ENCODE results near the gene ZNF224. TPM values are rescaled to one million over a fixed set of nuclear protein-coding genes. Genes with fewer than 3 reads are reported as not detected.
"Not testable (repeated sequence)": the region's sequence is repeated elsewhere in the genome, so short reads cannot be mapped to it uniquely, and the experiment has no call there.

The ZNF224 gene
- polyA plus RNA-seq, 1 of the 3 experiments (the other 2 are of a cell fraction): 13.9 TPM

DNA sequence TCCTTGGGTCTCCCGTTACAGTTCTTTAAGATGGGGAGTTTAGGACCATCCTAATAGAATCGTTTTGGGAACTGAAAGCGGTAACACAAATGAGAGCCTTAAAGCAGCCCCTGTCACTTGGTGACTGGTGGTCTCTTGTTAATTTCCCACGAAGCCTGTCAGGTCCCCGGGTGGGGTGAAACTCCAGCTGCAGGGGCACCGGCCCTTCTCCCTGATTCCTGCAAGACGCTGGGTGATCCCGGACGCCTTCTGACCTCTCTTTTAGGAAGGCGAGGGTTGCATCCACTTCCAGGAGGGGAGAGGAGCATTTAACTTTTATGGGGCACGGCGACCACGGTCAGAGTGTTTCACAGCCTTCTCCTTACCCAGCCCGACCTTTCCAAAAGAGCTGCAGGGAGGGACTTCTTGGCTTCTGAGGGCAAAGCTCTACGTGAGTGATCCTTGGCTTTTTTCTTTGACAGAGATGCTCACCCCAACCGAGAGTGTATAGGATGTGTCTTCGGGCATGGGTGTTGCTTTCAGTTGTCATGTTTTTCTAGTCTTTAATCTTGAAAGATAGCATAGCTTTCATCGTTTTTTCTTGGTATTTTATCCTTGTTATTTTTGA is 19.7 kb downstream of the ZNF224 start:
- Histone ChIP-seq H3K9ac (peak overlapping the region; percentile 74), H3K36me3 (replicated peaks in 1 of 2; ENCODE audit: control insufficient read depth in 1 of 2, insufficient read depth in 2 of 2, low read length in 1 of 2) (peaks cover 30 to 31% of the 10 kb centered on the region in 2 experiments), H3K9me2 (no peaks in the 10 kb centered on the region), H3K9me3 (no peaks in the 10 kb centered on the region), H3K4me2 (peak overlapping the region; percentile 82), H3K4me1 (ENCODE audit: control insufficient read depth in 1 of 2, insufficient read depth in 2 of 2, low read depth in 1 of 2, low read length in 1 of 2) (peaks cover 0 to 7% of the 10 kb centered on the region in 2 experiments; a peak in 1 of 4 replicates), H3K4me3 (ENCODE audit: low read depth in 2 of 2, low read length in 1 of 2) (peak overlapping the region; percentile 80 to 96), H3F3A (replicated peaks; ENCODE audit: insufficient read depth) (no peaks in the 10 kb centered on the region), H2AFZ (ENCODE audit: low read depth) (peak overlapping the region; percentile 96), H4K20me1 (ENCODE audit: insufficient read depth) (no peaks in the 10 kb centered on the region), H3K27me3 (ENCODE audit: insufficient read depth) (no peaks in the 10 kb centered on the region), H3K79me2 (ENCODE audit: insufficient read depth) (peaks cover 13% of the 10 kb centered on the region), H3K27ac (ENCODE audit: low read depth in 2 of 2, low read length in 1 of 2) (peak overlapping the region; percentile 50 to 84; a peak in 3 of 4 replicates)
- peak; percentile 30 for DNase-seq
- WGBS (ENCODE audit: low lambda C conversion rate): 8% methylated on average over 16 of the region's 18 CpGs
- CTCF ChIA-PET: interaction anchor here (1.0 to 1.6 kb wide), 2 partner anchors 42 to 98 kb away, joined by 3 to 5 read pairs; partner anchors contain the start of genes ZNF227 and ZNF284
- POLR2A ChIA-PET: interaction anchor here (2.0 kb wide), 1 partner anchor 51 kb away, joined by 12 read pairs; the partner anchor contains the start of gene ZNF226
- TF ChIP-seq GATA2 (CRISPR knock-in tag; IDR thresholded peaks at IDR 0.05): no peak
- TF ChIP-seq ELF1 (IDR thresholded peaks at IDR 0.05): no peak
- no peak for TF ChIP-seq TEAD4 (IDR thresholded peaks at IDR 0.05; ENCODE audit: borderline replicate concordance, insufficient read depth)
- TF ChIP-seq EZH2phosphoT487 (IDR thresholded peaks at IDR 0.05; ENCODE audit: borderline replicate concordance, low read depth): no peak
- TF ChIP-seq TAF1 (IDR thresholded peaks at IDR 0.05; ENCODE audit: borderline replicate concordance, low read depth, low read length): no peak
- TF ChIP-seq, protein P1, sequence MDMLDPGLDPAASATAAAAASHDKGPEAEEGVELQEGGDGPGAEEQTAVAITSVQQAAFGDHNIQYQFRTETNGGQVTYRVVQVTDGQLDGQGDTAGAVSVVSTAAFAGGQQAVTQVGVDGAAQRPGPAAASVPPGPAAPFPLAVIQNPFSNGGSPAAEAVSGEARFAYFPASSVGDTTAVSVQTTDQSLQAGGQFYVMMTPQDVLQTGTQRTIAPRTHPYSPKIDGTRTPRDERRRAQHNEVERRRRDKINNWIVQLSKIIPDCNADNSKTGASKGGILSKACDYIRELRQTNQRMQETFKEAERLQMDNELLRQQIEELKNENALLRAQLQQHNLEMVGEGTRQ (IDR thresholded peaks at IDR 0.05; ENCODE audit: borderline replicate concordance, low read depth, low read length): no peak
- TF ChIP-seq MEF2A (IDR thresholded peaks at IDR 0.05; ENCODE audit: borderline replicate concordance, low read depth): no peak
- TF ChIP-seq, protein P2, sequence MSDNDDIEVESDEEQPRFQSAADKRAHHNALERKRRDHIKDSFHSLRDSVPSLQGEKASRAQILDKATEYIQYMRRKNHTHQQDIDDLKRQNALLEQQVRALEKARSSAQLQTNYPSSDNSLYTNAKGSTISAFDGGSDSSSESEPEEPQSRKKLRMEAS (IDR thresholded peaks at IDR 0.05; ENCODE audit: low read depth): no peak
- TF ChIP-seq NFIC (IDR thresholded peaks at IDR 0.05; ENCODE audit: borderline replicate concordance): no peak

DNA sequence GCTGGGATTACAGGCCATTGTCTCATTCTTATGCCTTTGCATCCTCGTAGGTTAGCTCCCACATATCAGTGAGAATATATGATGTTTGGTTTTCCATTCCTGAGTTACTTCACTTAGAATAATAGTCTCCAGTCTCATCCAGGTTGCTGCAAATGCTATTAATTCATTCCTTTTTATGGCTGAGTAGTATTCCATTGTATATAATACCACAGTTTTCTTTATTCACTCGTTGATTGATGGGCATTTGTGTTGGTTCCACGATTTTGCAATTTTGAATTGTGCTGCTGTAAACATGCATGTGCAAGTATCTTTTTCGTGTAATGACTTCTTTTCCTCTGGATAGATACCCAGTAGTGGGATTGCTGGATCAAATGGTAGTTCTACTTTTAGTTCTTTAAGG is 27.0 kb downstream of the ZNF224 start:
- H3K79me2 ChIP-seq (ENCODE audit: insufficient read depth); H3K9me2 ChIP-seq; H4K20me1 ChIP-seq (ENCODE audit: insufficient read depth); DNase-seq; H3K27ac ChIP-seq (ENCODE audit: low read depth in 2 of 2, low read length in 1 of 2); H2AFZ ChIP-seq (ENCODE audit: low read depth); H3K27me3 ChIP-seq (ENCODE audit: insufficient read depth); H3K4me2 ChIP-seq; H3K4me1 ChIP-seq (ENCODE audit: control insufficient read depth in 1 of 2, insufficient read depth in 2 of 2, low read depth in 1 of 2, low read length in 1 of 2); POLR2A ChIA-PET; H3K4me3 ChIP-seq (ENCODE audit: low read depth in 2 of 2, low read length in 1 of 2); H3K9ac ChIP-seq; H3F3A ChIP-seq (replicated peaks; ENCODE audit: insufficient read depth); H3K9me3 ChIP-seq; CTCF ChIA-PET: not testable (repeated sequence)
- H3K36me3 ChIP-seq (replicated peaks in 1 of 2; ENCODE audit: control insufficient read depth in 1 of 2, insufficient read depth in 2 of 2, low read length in 1 of 2): peaks cover 56 to 77% of the 10 kb centered on the region in 2 experiments
- WGBS (ENCODE audit: low lambda C conversion rate): 76% methylated on average over 4 of the region's 4 CpGs

DNA sequence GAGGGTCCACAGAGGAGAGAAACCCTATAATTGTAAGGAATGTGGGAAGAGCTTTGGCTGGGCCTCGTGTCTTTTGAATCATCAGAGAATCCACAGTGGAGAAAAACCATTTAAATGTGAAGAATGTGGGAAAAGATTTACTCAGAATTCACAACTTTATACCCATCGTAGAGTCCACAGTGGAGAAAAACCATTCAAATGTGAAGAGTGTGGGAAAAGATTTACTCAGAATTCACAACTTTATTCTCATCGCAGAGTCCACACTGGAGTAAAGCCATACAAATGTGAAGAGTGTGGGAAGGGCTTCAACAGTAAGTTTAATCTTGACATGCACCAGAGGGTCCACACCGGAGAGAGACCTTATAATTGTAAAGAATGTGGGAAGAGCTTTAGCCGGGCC is 37.8 kb downstream of the ZNF224 start:
- H3K9me2 ChIP-seq: no peaks in the 10 kb centered on the region
- H2AFZ ChIP-seq (ENCODE audit: low read depth): no peak overlapping the region
- no peaks in the 10 kb centered on the region for H3K9me3 ChIP-seq
- CTCF ChIA-PET: no interaction called here
- no peak overlapping the region for H3K9ac ChIP-seq
- no peak for DNase-seq
- peaks cover 37 to 40% of the 10 kb centered on the region in 2 experiments for H3K36me3 ChIP-seq (replicated peaks in 1 of 2; ENCODE audit: control insufficient read depth in 1 of 2, insufficient read depth in 2 of 2, low read length in 1 of 2)
- H3F3A ChIP-seq (replicated peaks; ENCODE audit: insufficient read depth): no peaks in the 10 kb centered on the region
- H3K4me1 ChIP-seq (ENCODE audit: control insufficient read depth in 1 of 2, insufficient read depth in 2 of 2, low read depth in 1 of 2, low read length in 1 of 2): no peaks in the 10 kb centered on the region
- no peaks in the 10 kb centered on the region for H4K20me1 ChIP-seq (ENCODE audit: insufficient read depth)
- no peaks in the 10 kb centered on the region for H3K79me2 ChIP-seq (ENCODE audit: insufficient read depth)
- H3K27me3 ChIP-seq (ENCODE audit: insufficient read depth): no peaks in the 10 kb centered on the region
- POLR2A ChIA-PET: no interaction called here
- 97% methylated on average over 5 of the region's 5 CpGs for WGBS (ENCODE audit: low lambda C conversion rate)
- no peak overlapping the region for H3K4me3 ChIP-seq (ENCODE audit: low read depth in 2 of 2, low read length in 1 of 2)
- no peak overlapping the region for H3K4me2 ChIP-seq
- no peak overlapping the region for H3K27ac ChIP-seq (ENCODE audit: low read depth in 2 of 2, low read length in 1 of 2)
- TF ChIP-seq FOSL2 (IDR thresholded peaks at IDR 0.05; ENCODE audit: borderline replicate concordance, low read depth) (no peak), TAF1 (IDR thresholded peaks at IDR 0.05; ENCODE audit: borderline replicate concordance, low read depth, low read length) (no peak), FOXM1 (IDR thresholded peaks at IDR 0.05; ENCODE audit: low read depth) (no peak), YY1 (IDR thresholded peaks at IDR 0.05; ENCODE audit: low read depth) (no peak), MXI1 (IDR thresholded peaks at IDR 0.05; ENCODE audit: low read depth, low read length) (no peak), RFX5 (IDR thresholded peaks at IDR 0.05; ENCODE audit: low read length) (no peak), POLR2AphosphoS5 (IDR thresholded peaks at IDR 0.05; ENCODE audit: low read depth, low read length) (no peak), NRF1 (IDR thresholded peaks at IDR 0.05; ENCODE audit: low read depth, low read length) (no peak), RXRA (IDR thresholded peaks at IDR 0.05; ENCODE audit: borderline replicate concordance, low read depth) (no peak), ELF1 (IDR thresholded peaks at IDR 0.05) (no peak), TCF12 (IDR thresholded peaks at IDR 0.05) (no peak)
- TF ChIP-seq, protein P3, sequence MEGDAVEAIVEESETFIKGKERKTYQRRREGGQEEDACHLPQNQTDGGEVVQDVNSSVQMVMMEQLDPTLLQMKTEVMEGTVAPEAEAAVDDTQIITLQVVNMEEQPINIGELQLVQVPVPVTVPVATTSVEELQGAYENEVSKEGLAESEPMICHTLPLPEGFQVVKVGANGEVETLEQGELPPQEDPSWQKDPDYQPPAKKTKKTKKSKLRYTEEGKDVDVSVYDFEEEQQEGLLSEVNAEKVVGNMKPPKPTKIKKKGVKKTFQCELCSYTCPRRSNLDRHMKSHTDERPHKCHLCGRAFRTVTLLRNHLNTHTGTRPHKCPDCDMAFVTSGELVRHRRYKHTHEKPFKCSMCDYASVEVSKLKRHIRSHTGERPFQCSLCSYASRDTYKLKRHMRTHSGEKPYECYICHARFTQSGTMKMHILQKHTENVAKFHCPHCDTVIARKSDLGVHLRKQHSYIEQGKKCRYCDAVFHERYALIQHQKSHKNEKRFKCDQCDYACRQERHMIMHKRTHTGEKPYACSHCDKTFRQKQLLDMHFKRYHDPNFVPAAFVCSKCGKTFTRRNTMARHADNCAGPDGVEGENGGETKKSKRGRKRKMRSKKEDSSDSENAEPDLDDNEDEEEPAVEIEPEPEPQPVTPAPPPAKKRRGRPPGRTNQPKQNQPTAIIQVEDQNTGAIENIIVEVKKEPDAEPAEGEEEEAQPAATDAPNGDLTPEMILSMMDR (IDR thresholded peaks at IDR 0.05): no peak
- TF ChIP-seq, protein P4, sequence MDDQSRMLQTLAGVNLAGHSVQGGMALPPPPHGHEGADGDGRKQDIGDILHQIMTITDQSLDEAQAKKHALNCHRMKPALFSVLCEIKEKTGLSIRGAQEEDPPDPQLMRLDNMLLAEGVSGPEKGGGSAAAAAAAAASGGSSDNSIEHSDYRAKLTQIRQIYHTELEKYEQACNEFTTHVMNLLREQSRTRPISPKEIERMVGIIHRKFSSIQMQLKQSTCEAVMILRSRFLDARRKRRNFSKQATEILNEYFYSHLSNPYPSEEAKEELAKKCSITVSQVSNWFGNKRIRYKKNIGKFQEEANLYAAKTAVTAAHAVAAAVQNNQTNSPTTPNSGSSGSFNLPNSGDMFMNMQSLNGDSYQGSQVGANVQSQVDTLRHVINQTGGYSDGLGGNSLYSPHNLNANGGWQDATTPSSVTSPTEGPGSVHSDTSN (IDR thresholded peaks at IDR 0.05): no peak

All from SK-N-SH (cell line).